Measurements from ENCODE around the gene KIF1B. TPM values are rescaled to one million over a fixed set of nuclear protein-coding genes. Genes with fewer than 3 reads are reported as not detected.
A peak's percentile ranks its signal among the peaks of the same experiment; 100 is the strongest.

KIF1B gene
- total and polyA plus RNA-seq, 9 of the 15 experiments (the other 6 are each of a cell fraction or from before 2014, with no cell fraction given), result 2.8 to 19.8 (median 11.9) TPM

DNA sequence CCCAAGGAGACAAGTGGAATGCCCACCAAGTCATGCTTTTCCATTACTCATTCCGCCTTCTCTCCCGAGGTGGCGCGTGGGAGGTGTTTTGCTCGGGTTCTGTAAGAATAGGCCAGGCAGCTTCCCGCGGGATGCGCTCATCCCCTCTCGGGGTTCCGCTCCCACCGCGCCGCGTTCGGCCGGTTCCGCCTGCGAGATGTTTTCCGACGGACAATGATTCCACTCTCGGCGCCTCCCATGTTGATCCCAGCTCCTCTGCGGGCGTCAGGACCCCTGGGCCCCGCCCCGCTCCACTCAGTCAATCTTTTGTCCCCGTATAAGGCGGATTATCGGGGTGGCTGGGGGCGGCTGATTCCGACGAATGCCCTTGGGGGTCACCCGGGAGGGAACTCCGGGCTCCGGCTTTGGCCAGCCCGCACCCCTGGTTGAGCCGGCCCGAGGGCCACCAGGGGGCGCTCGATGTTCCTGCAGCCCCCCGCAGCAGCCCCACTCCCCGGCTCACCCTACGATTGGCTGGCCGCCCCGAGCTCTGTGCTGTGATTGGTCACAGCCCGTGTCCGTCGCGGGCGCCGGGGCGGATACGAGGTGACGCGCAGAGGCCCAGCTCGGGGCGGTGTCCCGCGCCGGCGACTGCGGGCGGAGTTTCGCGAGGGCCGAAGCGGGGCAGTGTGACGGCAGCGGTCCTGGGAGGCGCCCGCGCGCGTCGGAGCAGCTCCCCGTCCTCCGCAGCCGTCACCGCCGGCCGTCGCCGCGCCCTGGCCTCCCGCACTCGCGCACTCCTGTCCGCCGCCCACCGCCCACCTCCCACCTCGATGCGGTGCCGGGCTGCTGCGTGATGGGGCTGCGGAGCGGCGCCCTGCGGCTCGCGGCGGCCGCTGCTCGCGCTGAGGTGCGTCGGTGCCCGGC lies at the start of gene KIF1B (continued):
- TF ChIP-seq ILK (tag; IDR thresholded peaks at IDR 0.05; ENCODE audit: borderline replicate concordance, low read depth) (no peak), NR4A1 (CRISPR knock-in tag; IDR thresholded peaks at IDR 0.05) (no peak), NR4A1 (tag; IDR thresholded peaks at IDR 0.05) (0 out of 2 replicates have a peak, but pooled peaks have one; percentile 19), ETS2 (tag; IDR thresholded peaks at IDR 0.05; ENCODE audit: borderline replicate concordance, poor library complexity, severe bottlenecking) (no peak), GTF2E2 (tag; IDR thresholded peaks at IDR 0.05) (no peak; the same call in 1 of the 2 replicates), SIN3B (IDR thresholded peaks at IDR 0.05; ENCODE audit: low read depth) (peak; percentile 78), GABPA (tag; conservative IDR thresholded peaks at IDR 0.05; ENCODE audit: low read depth) (peak; percentile 72), NCOA2 (IDR thresholded peaks at IDR 0.05; ENCODE audit: partially characterized antibody in 2 of 2) (no peak), ATF1 (CRISPR knock-in tag; IDR thresholded peaks at IDR 0.05) (peak; percentile 74), ATF1 (tag; IDR thresholded peaks at IDR 0.05) (peak; percentile 98), TCF3 (CRISPR knock-in tag; IDR thresholded peaks at IDR 0.05) (no peak)
- TF ChIP-seq, protein P1, sequence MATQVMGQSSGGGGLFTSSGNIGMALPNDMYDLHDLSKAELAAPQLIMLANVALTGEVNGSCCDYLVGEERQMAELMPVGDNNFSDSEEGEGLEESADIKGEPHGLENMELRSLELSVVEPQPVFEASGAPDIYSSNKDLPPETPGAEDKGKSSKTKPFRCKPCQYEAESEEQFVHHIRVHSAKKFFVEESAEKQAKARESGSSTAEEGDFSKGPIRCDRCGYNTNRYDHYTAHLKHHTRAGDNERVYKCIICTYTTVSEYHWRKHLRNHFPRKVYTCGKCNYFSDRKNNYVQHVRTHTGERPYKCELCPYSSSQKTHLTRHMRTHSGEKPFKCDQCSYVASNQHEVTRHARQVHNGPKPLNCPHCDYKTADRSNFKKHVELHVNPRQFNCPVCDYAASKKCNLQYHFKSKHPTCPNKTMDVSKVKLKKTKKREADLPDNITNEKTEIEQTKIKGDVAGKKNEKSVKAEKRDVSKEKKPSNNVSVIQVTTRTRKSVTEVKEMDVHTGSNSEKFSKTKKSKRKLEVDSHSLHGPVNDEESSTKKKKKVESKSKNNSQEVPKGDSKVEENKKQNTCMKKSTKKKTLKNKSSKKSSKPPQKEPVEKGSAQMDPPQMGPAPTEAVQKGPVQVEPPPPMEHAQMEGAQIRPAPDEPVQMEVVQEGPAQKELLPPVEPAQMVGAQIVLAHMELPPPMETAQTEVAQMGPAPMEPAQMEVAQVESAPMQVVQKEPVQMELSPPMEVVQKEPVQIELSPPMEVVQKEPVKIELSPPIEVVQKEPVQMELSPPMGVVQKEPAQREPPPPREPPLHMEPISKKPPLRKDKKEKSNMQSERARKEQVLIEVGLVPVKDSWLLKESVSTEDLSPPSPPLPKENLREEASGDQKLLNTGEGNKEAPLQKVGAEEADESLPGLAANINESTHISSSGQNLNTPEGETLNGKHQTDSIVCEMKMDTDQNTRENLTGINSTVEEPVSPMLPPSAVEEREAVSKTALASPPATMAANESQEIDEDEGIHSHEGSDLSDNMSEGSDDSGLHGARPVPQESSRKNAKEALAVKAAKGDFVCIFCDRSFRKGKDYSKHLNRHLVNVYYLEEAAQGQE (IDR thresholded peaks at IDR 0.05; ENCODE audit: borderline replicate concordance), result peak; percentile 83
- TF ChIP-seq, protein P1 (CRISPR knock-in tag; IDR thresholded peaks at IDR 0.05; ENCODE audit: low read depth), result peak; percentile 73; the same call in 1 of the 2 replicates
